H1 (cell line): ENCODE measurements around the gene KRT7. TPM values are rescaled to one million over a fixed set of nuclear protein-coding genes. Genes with fewer than 3 reads are reported as not detected.

Experiments used
- CTCF ChIA-PET: fragments of 300-600 bp; sonication (Branson Sonifier 250); formaldehyde crosslinking; loops from one replicate; lab custom pipeline; 2021; ENCODE audit not compliant: partially characterized antibody; lab: Charles Lee
- POLR2A ChIA-PET: fragments of 300-600 bp; sonication (Branson Sonifier 250); formaldehyde crosslinking; loops from one replicate; lab custom pipeline; 2021; ENCODE audit warnings: inconsistent platforms; ENCODE audit not compliant: partially characterized antibody; lab: Charles Lee
- DNase-seq, 2 experiments: peaks; one replicate each; pipeline versions ENCODE4 v3.0.0 to v3.0.0-alpha.2; 2010 to 2022; ENCODE audit warnings: low spot score in 2 of 2, low read depth in 1 of 2, mixed read lengths in 1 of 2
- FAIRE-seq: peaks from 2 replicates; lab custom pipeline; 2011; peaks lifted over from hg19 to GRCh38; lab: Jason Lieb, UNC
- H2AFZ ChIP-seq: 2 replicates; pipeline ENCODE4 v1.8.1; 2012; ENCODE audit warnings: low read length, inconsistent platforms
- H2AK5ac ChIP-seq: 2 replicates; pipeline ENCODE4 v1.6.1; 2013; ENCODE audit warnings: low read depth, low read length
- H2BK120ac ChIP-seq: replicated peaks from 2 replicates; pipeline ENCODE3; 2013; ENCODE audit warnings: low read depth, low read length, inconsistent platforms
- H2BK12ac ChIP-seq: 2 replicates; pipeline ENCODE4 v1.6.1; 2013; ENCODE audit warnings: low read depth, low read length
- H2BK15ac ChIP-seq: 2 replicates; pipeline ENCODE4 v1.6.1; 2013; ENCODE audit warnings: low read length
- H2BK20ac ChIP-seq: 2 replicates; pipeline ENCODE4 v1.6.1; 2013; ENCODE audit warnings: low read length
- H2BK5ac ChIP-seq: 2 replicates; pipeline ENCODE4 v1.6.1; 2013; ENCODE audit warnings: low read depth, low read length
- H3K14ac ChIP-seq: 2 replicates; pipeline ENCODE4 v1.6.1; 2013; ENCODE audit warnings: inconsistent platforms; ENCODE audit not compliant: insufficient read length
- H3K18ac ChIP-seq: 2 replicates; pipeline ENCODE4 v1.6.1; 2013; ENCODE audit warnings: low read length; ENCODE audit errors: extremely low read depth
- H3K23ac ChIP-seq: 2 replicates; pipeline ENCODE4 v1.6.1; 2013; ENCODE audit warnings: inconsistent platforms; ENCODE audit not compliant: insufficient read length
- H3K23me2 ChIP-seq: 2 replicates; pipeline ENCODE4 v1.6.1; 2013; ENCODE audit warnings: low read depth, low read length
- H3K27ac ChIP-seq: 2 replicates; pipeline ENCODE4 v1.6.1; 2011; ENCODE audit warnings: low read depth, low read length, inconsistent platforms
- H3K27me3 ChIP-seq, 4 experiments: replicated peaks in 1 of 4; 1 replicate in 1 of 4; 2 replicates in 3 of 4; pipeline versions ENCODE4 v1.6.1 to v1.8.1; 2011 to 2013; ENCODE audit warnings: low read length in 3 of 4, mild to moderate bottlenecking in 3 of 4, inconsistent platforms in 2 of 4, mixed read lengths in 2 of 4, moderate library complexity in 1 of 4; ENCODE audit not compliant: control insufficient read depth in 3 of 4, insufficient read depth in 3 of 4; ENCODE audit errors: extremely low read depth in 1 of 4
- H3K36me3 ChIP-seq, 4 experiments: 2 replicates each; pipeline versions ENCODE4 v1.6.1 to v1.8.1; 2011 to 2013; ENCODE audit warnings: mild to moderate bottlenecking in 4 of 4, low read length in 3 of 4, moderate library complexity in 2 of 4, control low read depth in 1 of 4, inconsistent platforms in 1 of 4; ENCODE audit not compliant: insufficient read depth in 4 of 4, control insufficient read depth in 2 of 4
- H3K4ac ChIP-seq: replicated peaks from 2 replicates; pipeline ENCODE3; 2013; ENCODE audit warnings: low read length, low read depth, mixed read lengths, inconsistent platforms; ENCODE audit not compliant: insufficient read length
- H3K4me1 ChIP-seq, 4 experiments: replicated peaks in 1 of 4; 1 replicate in 1 of 4; 2 replicates in 3 of 4; pipeline versions ENCODE4 v1.6.1 to v1.8.1; 2011 to 2013; ENCODE audit warnings: low read length in 3 of 4, inconsistent platforms in 2 of 4, mixed read lengths in 1 of 4; ENCODE audit not compliant: insufficient read depth in 4 of 4, control insufficient read depth in 3 of 4
- H3K4me2 ChIP-seq, 2 experiments: 2 replicates each; pipeline versions ENCODE4 v1.6.1 to v1.8.1; 2011 to 2013; ENCODE audit warnings: low read depth in 2 of 2, low read length in 2 of 2, control low read depth in 1 of 2, inconsistent platforms in 1 of 2, mild to moderate bottlenecking in 1 of 2; ENCODE audit not compliant: insufficient read depth in 1 of 2
- H3K4me3 ChIP-seq, 4 experiments: fragments of 200-600, 300-600 bp in 1 of 4; sonication (generic), shearing (Covaris generic), sonication (Bioruptor Twin) in 1 of 4; 2 replicates each; pipeline versions ENCODE4 v1.5.1 to v1.8.1; 2011 to 2016; ENCODE audit warnings: low read length in 4 of 4, low read depth in 3 of 4, control low read depth in 2 of 4, inconsistent platforms in 2 of 4, mild to moderate bottlenecking in 2 of 4, mixed read lengths in 1 of 4, moderate library complexity in 1 of 4; ENCODE audit not compliant: insufficient read depth in 2 of 4; ENCODE audit errors: extremely low read depth in 1 of 4
- H3K56ac ChIP-seq: replicated peaks from 2 replicates; pipeline ENCODE3; 2013; ENCODE audit warnings: low read depth, mild to moderate bottlenecking, mixed read lengths, low read length, inconsistent platforms; ENCODE audit not compliant: insufficient read length
- H3K79me1 ChIP-seq: 2 replicates; pipeline ENCODE4 v1.6.1; 2013; ENCODE audit warnings: low read depth, low read length, control low read depth
- H3K79me2 ChIP-seq, 2 experiments: 2 replicates each; pipeline versions ENCODE4 v1.6.1 to v1.8.1; 2012 to 2013; ENCODE audit warnings: low read length in 2 of 2, mild to moderate bottlenecking in 2 of 2, inconsistent platforms in 1 of 2; ENCODE audit not compliant: insufficient read depth in 2 of 2, control insufficient read depth in 1 of 2
- H3K9ac ChIP-seq, 4 experiments: replicated peaks in 1 of 4; 1 replicate in 1 of 4; 2 replicates in 3 of 4; pipeline versions ENCODE4 v1.6.1 to v1.8.1; 2011 to 2013; ENCODE audit warnings: low read depth in 3 of 4, low read length in 3 of 4, control low read depth in 2 of 4, mild to moderate bottlenecking in 2 of 4, moderate library complexity in 2 of 4, inconsistent platforms in 1 of 4; ENCODE audit errors: extremely low read depth in 1 of 4
- H3K9me3 ChIP-seq, 2 experiments: 2 replicates each; pipeline versions ENCODE4 v1.6.1 to v1.8.1; 2012 to 2013; ENCODE audit warnings: mild to moderate bottlenecking in 2 of 2, moderate library complexity in 2 of 2, control low read depth in 1 of 2, inconsistent platforms in 1 of 2, low read depth in 1 of 2, low read length in 1 of 2, mixed read lengths in 1 of 2; ENCODE audit not compliant: insufficient read depth in 2 of 2
- H4K20me1 ChIP-seq, 2 experiments: replicated peaks in 1 of 2; 2 replicates each; pipeline versions ENCODE3 to v1.8.1; 2011 to 2013; ENCODE audit warnings: inconsistent platforms in 2 of 2, low read length in 2 of 2, mild to moderate bottlenecking in 1 of 2; ENCODE audit not compliant: insufficient read depth in 2 of 2, control insufficient read depth in 1 of 2
- H4K5ac ChIP-seq: 2 replicates; pipeline ENCODE4 v1.6.1; 2013; ENCODE audit warnings: low read length, low read depth, mixed read lengths, inconsistent platforms; ENCODE audit not compliant: insufficient read length
- H4K8ac ChIP-seq: 2 replicates; pipeline ENCODE4 v1.8.0; 2013; ENCODE audit warnings: mild to moderate bottlenecking, moderate library complexity, low read length, inconsistent platforms; ENCODE audit not compliant: insufficient read depth; ENCODE audit errors: extremely low read depth
- H4K91ac ChIP-seq: replicated peaks from 2 replicates; pipeline ENCODE3; 2013; ENCODE audit warnings: low read length, mixed read lengths, inconsistent platforms; ENCODE audit not compliant: insufficient read length
- BRCA1 ChIP-seq: IDR thresholded peaks from 2 replicates; pipeline ENCODE4 v1.6.1; 2012; ENCODE audit warnings: low read depth, low read length, improper control_type of control experiment
- CEBPB ChIP-seq: IDR thresholded peaks from 2 replicates; pipeline ENCODE4 v1.6.1; 2012; ENCODE audit warnings: low read depth, low read length
- CREB1 ChIP-seq: IDR thresholded peaks from 2 replicates; pipeline ENCODE4 v1.6.1; 2012; ENCODE audit warnings: inconsistent platforms
- TCF12 ChIP-seq: IDR thresholded peaks from 2 replicates; pipeline ENCODE4 v1.6.1; 2011; ENCODE audit warnings: low read depth, mild to moderate bottlenecking, low read length
- WGBS, 2 experiments: shearing (Covaris generic) in 1 of 2; methylation state at CpG; one replicate each; pipeline versions ENCODE4 v1.1.6 to v1.1.7; 2013 to 2015; ENCODE audit warnings: low lambda C conversion rate in 2 of 2, mixed read lengths in 2 of 2, inconsistent platforms in 1 of 2, low coverage in 1 of 2, missing lambda C conversion rate in 1 of 2; ENCODE audit not compliant: insufficient replicate concordance in 2 of 2, insufficient coverage in 1 of 2, insufficient read length in 1 of 2; ENCODE audit errors: extremely low coverage in 1 of 2, missing lambda C conversion rate in 1 of 2; 5-methylcytosine and 5-hydroxymethylcytosine counted together
- polyA plus RNA-seq, 7 experiments: library from polyadenylated mRNA; depleted of rRNA in 3 of 7; stranded (reverse) in 5 of 7; unstranded in 2 of 7; fragments of >200 nt in 5 of 7; fragments of 200-250 nt in 2 of 7; gene quantifications; 1 replicate in 5 of 7; 2 replicates in 1 of 7; 4 replicates in 1 of 7; pipeline versions ENCODE4 v1.2.1 to v1.2.3, GENCODE V29; 2011 to 2013; ENCODE audit warnings: missing spikeins in 2 of 7, mixed read lengths in 2 of 7
- total RNA-seq: library from RNA; stranded (reverse); fragmentation: NEBNext Ultra II Directional; extraction: Animal tissue kit (Norgen Biotek cat#: 25700); gene quantifications from 2 replicates; pipeline ENCODE4 v1.2.1, GENCODE V29; 2021

Gene KRT7
- total and polyA plus RNA-seq, 2 of the 8 experiments (the other 6 are each of a cell fraction or from before 2014, with no cell fraction given): 13.2 to 19.0 TPM

DNA sequence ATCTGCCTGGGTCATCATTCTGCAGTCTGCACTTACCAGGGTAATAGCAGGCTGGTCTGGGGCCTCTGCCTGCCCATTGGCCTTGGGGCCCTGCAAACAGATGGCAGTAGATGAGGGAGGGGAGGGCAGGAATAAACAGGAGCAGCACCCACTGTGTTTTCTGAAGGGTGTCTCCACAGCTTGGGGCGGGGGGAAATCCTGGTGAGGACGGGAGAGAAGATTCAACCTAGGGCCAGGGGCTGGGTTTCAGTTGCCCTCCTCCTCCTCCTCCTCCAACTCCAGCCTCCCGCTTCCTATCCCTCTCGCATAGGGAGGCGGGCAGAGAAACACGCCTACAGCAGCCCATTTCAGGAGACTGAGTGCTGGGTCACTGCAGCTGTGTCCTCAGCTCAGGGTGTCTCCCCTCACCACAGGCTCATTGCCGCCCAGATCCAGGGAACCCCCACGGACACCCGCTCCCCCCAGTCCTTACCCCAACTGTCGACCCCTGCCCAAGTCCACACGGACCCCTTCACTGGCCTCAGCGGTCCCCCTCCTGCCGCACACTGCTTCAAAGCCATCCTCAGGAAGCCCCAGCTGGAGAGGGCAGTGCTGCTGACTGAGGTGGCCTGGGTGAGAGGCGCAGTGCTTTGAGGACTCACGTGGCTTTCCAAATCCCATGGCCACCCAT, 32.1 kb upstream of the KRT7 start:
- no peaks in the 10 kb centered on the region for H3K27me3 ChIP-seq

More for the DNA sequence above, 32.1 kb upstream of the KRT7 start:
- H2AFZ ChIP-seq: no peak overlapping the region
- no peaks in the 10 kb centered on the region for H3K79me1 ChIP-seq
- H3K4me3 ChIP-seq: no peak overlapping the region
- H4K20me1 ChIP-seq: no peaks in the 10 kb centered on the region
- no peak for FAIRE-seq
- no peak overlapping the region for H2AK5ac ChIP-seq
- 80% methylated on average over 12 of the region's 15 CpGs; no CpG with 5 or more reads in 1 of the 2 experiments for WGBS, 2 experiments
- H3K18ac ChIP-seq: 0 out of 2 replicates have a peak overlapping the region, but pooled peaks have one; percentile 32
- H3K14ac ChIP-seq: no peak overlapping the region
- H4K91ac ChIP-seq: peak overlapping the region; percentile 12
- H3K9ac ChIP-seq: no peak overlapping the region
- DNase-seq: no peak
- H3K79me2 ChIP-seq: no peaks in the 10 kb centered on the region
- H2BK5ac ChIP-seq: no peak overlapping the region
- peaks cover 0 to 22% (median 6%) of the 10 kb centered on the region in 4 experiments; a peak in 4 of 7 replicates for H3K4me1 ChIP-seq
- peak overlapping the region; percentile 80; the same call in 1 of the 2 replicates for H2BK20ac ChIP-seq
- no peak overlapping the region for H4K5ac ChIP-seq
- TF ChIP-seq CEBPB: no peak
- no peak for TF ChIP-seq CREB1
- TF ChIP-seq TCF12: no peak
- TF ChIP-seq BRCA1: no peak
- no peak overlapping the region for H3K23ac ChIP-seq
- H3K27ac ChIP-seq: no peak overlapping the region
- H3K36me3 ChIP-seq: no peaks in the 10 kb centered on the region
- no peak overlapping the region for H3K56ac ChIP-seq
- 0 out of 2 replicates have a peak overlapping the region, but pooled peaks have one; percentile 60 for H2BK12ac ChIP-seq
- H3K23me2 ChIP-seq: no peaks in the 10 kb centered on the region
- no peaks in the 10 kb centered on the region for H3K9me3 ChIP-seq
- CTCF ChIA-PET: interaction anchor here (0.8 to 3.2 kb wide), 12 partner anchors 21 to 586 kb away, joined by 3 to 22 read pairs (median 5); no protein-coding TSS in a partner anchor
- H4K8ac ChIP-seq: no peak overlapping the region
- H2BK15ac ChIP-seq: no peak overlapping the region
- POLR2A ChIA-PET: interaction anchor here (1.3 kb wide), 1 partner anchor 8 kb away, joined by 3 read pairs; no protein-coding TSS in a partner anchor
- no peak overlapping the region for H2BK120ac ChIP-seq
- no peak overlapping the region for H3K4ac ChIP-seq
- 0 out of 4 replicates have a peak overlapping the region, but pooled peaks of 1 of the 2 experiments have one; percentile 24 for H3K4me2 ChIP-seq
